Daoy (cell line): Measurements from ENCODE around the gene CCDC144A. TPM values are rescaled to one million over a fixed set of nuclear protein-coding genes. Genes with fewer than 3 reads are reported as not detected.
"Not testable (repeated sequence)": the region's sequence is repeated elsewhere in the genome, so short reads cannot be mapped to it uniquely, and the experiment has no call there.

ENCODE experiments used
- DNase-seq: peaks from one replicate; pipeline ENCODE4 v3.0.0-alpha.2; 2015; ENCODE audit warnings: low read depth
- total RNA-seq: library from RNA; depleted of rRNA; stranded (reverse); fragments of >200 nt; shearing (Covaris generic); gene quantifications from 2 replicates; pipeline ENCODE4 v1.2.3, GENCODE V29; 2014

The CCDC144A gene
- total RNA-seq, 1 experiment from 2014 or later: 1.3 TPM

GRCh38 chr17:16757520-16757919 lies 67.5 kb downstream of the CCDC144A start:
- not testable (repeated sequence) for DNase-seq

- DNase-seq: not testable (repeated sequence)
Observed at GRCh38 chr17:16758177-16758576, 68.1 kb downstream of the CCDC144A start.

DNA sequence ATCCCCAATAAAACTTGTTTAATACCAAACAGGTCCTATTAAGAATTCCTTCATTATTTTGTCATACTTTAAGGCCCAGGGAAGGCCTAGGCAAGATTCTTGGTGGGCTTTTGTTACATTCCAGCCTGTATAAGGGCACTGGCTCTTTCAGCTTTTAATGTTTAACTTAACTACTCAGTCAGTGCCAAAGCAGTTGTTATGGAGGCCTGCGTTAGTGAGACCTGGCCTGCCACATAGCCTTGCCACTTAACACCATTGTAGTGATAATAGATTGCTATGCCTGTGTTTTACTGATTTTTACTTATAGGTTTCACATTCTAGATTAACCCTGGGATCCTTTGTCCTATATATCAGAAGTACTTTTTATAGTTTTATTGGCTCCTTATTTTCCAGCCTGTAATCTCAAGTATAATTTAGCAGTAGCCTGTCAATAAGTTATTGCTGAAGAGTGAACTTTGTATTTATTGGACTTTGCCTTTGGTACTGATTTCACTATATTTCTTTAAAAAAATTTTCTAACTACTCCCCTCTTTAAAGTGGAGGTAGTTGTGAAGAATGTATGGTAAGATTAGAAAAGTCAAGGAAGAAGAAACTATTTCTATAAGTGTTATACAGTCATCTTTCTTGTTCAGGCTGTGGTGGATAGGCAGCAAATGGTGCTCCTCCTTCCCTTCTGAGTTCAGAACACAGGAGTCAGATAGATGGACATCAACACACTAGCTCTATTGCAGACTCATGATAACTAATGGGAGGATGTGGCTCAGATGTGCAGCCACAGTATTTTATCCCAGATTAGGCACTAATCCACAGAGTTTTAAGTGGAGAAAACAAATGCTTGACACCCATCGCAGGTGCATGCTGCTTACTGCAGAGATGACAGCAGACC lies 78.5 kb downstream of the CCDC144A start:
- DNase-seq: not testable (repeated sequence)

GRCh38 chr17:16772394-16773145 lies 82.5 kb downstream of the CCDC144A start:
- DNase-seq: not testable (repeated sequence)

- not testable (repeated sequence) for DNase-seq
Observed at GRCh38 chr17:16773146-16773522, 83.1 kb downstream of the CCDC144A start.

- not testable (repeated sequence) for DNase-seq
Observed at GRCh38 chr17:16787851-16788250, 97.8 kb downstream of the CCDC144A start.

DNA sequence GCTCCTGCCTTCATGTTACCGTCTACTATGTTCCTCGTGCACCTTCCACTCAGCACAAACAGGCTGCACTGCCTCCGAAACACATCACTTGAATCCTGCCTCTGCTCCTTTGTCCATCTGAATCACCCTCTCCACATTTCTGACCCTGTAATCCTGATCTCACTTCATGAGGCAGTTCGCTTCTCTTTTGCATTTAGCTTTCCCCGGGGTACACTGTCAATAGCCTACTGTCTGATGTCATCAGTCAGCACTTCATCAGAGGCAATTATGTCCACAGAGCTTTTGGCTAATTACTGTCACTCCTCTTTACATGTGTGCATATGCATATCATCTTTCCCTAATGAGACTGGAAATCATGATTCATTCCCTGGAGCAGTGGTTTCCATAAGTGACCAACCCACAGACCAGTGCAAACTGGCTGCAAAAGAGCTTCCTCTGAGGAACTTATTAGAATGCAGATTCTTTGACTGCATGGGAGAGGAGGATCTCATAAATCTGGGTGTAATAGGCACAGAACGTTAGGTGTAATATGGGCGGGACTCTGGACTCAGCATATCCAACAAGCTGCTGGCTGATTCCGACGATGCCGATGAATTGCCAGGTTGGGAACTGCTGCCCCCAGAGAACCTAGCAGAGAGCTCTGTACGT lies 99.0 kb downstream of the CCDC144A start:
- not testable (repeated sequence) for DNase-seq

DNA sequence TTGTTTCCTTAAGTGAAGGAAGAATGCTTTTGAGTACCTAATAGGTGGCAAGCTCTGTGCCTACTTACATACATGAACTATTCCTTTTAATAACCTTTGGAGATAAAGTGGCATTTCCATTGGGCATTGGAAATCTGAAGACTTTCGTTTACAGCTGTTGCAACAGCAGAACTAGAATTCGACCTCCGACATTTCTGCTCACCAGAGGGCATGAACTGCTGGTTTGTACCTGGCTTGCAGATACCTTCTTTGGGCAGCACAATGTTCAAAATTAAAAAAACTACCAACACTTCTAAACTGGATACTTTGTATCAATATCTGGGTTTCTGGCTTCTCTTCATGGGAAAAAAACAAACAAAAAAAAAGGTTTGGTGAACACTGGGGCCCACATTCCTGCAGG lies 99.6 kb downstream of the CCDC144A start:
- not testable (repeated sequence) for DNase-seq

GRCh38 chr17:16790313-16790871 lies 100.4 kb downstream of the CCDC144A start:
- not testable (repeated sequence) for DNase-seq

DNA sequence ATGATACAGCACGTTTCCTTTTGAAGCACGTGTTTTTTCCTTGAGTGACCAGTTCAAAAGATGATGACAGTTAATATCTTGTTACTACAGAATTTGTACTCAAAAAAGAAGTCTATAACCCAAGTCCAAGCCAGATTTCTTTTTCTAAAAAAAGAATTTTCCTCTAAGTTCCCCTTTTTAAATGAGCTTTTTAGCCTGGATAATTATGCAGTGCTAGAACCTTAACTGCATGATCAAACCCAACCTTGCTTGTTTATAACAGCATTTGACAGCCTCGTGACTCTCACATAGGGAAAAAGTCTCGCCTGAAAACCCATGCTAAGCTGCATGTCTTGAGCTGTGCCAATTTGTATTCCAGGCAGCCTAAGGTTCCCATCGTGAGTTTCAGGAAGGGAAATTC lies 104.2 kb downstream of the CCDC144A start:
- DNase-seq: not testable (repeated sequence)

- DNase-seq: not testable (repeated sequence)
Observed at GRCh38 chr17:16795894-16796293, 105.9 kb downstream of the CCDC144A start.

DNA sequence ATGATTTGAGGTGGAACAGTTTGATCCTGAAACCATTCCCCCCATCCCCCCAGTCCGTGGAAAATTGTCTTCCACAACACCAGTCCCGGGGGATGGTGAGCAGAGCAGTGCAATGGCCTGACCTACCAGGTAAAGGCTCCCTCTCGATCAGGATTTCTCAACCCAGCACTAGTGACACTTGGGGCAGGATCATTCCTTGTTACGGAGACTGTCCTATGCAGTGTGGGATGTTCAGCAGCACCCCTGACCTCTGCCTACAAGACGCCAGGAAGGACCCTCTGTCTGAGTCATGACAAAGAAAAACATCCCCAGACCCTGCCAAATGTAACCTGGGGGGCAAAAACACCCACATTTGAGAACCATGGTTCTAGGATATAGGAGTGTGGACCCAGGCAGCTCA lies 114.8 kb downstream of the CCDC144A start:
- not testable (repeated sequence) for DNase-seq

DNA sequence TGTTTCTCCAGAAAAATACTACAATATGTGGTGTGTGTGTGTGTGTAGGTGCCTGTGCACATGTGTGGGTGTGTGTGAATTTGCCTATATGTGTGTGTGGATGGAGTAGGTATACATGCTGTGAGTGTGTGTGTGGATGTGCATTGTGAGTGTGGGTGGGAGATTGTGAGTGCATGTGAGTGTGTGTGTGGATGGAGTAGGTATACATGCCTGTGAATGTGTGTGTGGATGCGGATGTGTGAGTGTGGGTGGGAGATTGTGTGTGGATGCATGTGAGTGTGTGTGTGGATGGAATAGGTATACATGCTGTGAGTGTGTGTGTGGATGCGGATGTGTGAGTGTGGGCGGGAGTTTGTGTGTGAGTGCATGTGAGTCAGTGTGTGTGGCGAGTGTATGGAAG lies 116.6 kb downstream of the CCDC144A start:
- DNase-seq: not testable (repeated sequence)

DNA sequence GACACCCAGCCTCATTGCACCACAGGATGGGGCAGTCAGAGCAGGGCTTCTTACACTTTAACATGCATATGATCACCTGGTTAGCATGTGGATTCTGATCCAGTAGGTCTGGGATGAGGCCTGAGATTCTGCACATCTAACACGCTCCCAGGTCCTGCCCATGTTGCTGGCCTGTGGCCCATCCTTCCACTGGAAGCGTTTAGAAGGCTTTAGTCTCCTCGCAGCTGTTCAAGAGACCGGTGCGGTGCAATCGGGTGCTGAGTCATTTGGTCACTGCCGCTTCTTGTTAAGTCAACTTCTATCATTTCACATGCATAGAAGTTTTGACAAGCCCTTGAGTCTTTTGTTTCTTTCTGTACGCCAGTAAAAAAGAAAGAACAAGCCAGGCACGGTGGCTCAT lies 117.6 kb downstream of the CCDC144A start:
- DNase-seq: not testable (repeated sequence)

- DNase-seq: not testable (repeated sequence)
Observed at GRCh38 chr17:16810236-16810635, 120.2 kb downstream of the CCDC144A start.

- peak; percentile 39 for DNase-seq
Observed at GRCh38 chr17:16812126-16812525, 122.1 kb downstream of the CCDC144A start.

- no peak for DNase-seq
Observed at GRCh38 chr17:16814439-16814838, 124.4 kb downstream of the CCDC144A start.

DNA sequence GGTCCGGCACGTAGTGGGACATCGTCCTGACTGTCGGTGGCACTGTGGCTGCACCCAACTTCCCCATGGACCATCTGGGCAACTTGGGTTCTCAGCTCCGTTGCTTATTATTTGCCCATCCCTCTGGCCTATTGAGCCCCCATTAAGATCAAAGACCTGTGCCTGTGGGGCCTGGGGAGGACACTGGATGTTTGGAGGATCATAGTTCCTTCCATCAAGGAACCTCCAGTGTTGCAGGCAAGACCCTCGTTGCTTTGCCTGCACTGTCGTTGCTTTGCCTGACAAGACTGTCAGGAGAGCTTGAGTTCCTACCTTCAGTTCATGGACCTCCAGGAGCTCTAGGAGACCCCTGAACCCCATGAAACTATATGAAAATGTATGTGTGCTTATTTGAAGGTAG lies 127.2 kb downstream of the CCDC144A start:
- no peak for DNase-seq

GRCh38 chr17:16817940-16818339 lies 127.9 kb downstream of the CCDC144A start:
- DNase-seq: not testable (repeated sequence)

GRCh38 chr17:16818340-16818739 lies 128.3 kb downstream of the CCDC144A start:
- no peak for DNase-seq

GRCh38 chr17:16818821-16819683 lies 129.0 kb downstream of the CCDC144A start:
- DNase-seq: peak; percentile 11
